ENCODE results near the gene FBN3. TPM values are rescaled to one million over a fixed set of nuclear protein-coding genes. Genes with fewer than 3 reads are reported as not detected.

FBN3 gene
- polyA plus RNA-seq, 1 donor from 2014 or later = 52.7 TPM

DNA sequence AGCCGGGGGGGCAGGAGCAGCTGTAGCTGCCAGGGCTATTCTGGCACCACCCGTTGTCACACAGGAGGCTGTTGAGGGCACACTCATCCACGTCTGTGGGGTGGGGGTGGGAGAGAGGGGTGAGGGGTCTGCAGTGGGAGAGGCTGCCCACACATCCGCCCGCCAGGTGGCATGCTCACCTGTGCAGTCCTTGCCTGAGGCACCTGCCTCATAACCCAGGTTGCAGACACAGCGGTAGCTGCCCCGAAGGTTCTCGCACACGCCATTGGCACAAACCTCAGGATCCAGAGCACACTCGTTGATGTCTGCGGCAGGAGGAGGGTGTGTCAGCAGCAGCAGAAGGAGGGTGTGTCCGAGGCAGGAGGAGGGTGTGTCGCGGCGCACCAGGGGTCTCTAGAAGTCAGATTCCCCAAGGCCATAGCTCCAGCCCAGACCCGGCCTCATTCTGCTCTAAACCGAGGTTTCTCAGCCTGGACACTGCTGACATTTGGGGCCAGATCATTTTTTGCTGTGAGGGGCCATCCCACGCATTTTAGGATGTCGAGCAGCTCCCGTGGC lies 20.3 kb downstream of the FBN3 start:
- Histone ChIP-seq H4K20me1 (ENCODE audit: insufficient read depth) (no peaks in the 10 kb centered on the region), H3K79me2 (replicated peaks; ENCODE audit: insufficient read depth, low read length) (no peaks in the 10 kb centered on the region), H3K4me3 (ENCODE audit: low read length) (no peak overlapping the region), H3K4me2 (ENCODE audit: low read length) (no peak overlapping the region), H3K9me3 (ENCODE audit: low read length) (no peaks in the 10 kb centered on the region), H3K27me3 (ENCODE audit: insufficient read depth, low read depth, low read length) (no peaks in the 10 kb centered on the region), H2AFZ (ENCODE audit: low read depth, low read length) (no peak overlapping the region), H3K9me2 (ENCODE audit: insufficient read depth, low read length) (no peaks in the 10 kb centered on the region), H3F3A (ENCODE audit: insufficient read depth, low read length, poor library complexity, severe bottlenecking) (no peaks in the 10 kb centered on the region), H3K27ac (ENCODE audit: low read length) (no peak overlapping the region), H3K36me3 (ENCODE audit: insufficient read depth, low read length) (no peaks in the 10 kb centered on the region), H3K9ac (ENCODE audit: low read length) (no peak overlapping the region)
- TF ChIP-seq SMC3 (conservative IDR thresholded peaks at IDR 0.05; ENCODE audit: poor library complexity) (no peak), EP300 (conservative IDR thresholded peaks at IDR 0.05; ENCODE audit: poor library complexity, severe bottlenecking) (no peak), POLR2AphosphoS5 (IDR thresholded peaks at IDR 0.05) (no peak), TAF1 (IDR thresholded peaks at IDR 0.05; ENCODE audit: low read depth) (no peak), EZH2 (IDR thresholded peaks at IDR 0.05; ENCODE audit: borderline replicate concordance, insufficient read depth, low read length, poor library complexity, severe bottlenecking) (no peak), MXI1 (conservative IDR thresholded peaks at IDR 0.05; ENCODE audit: poor library complexity, severe bottlenecking) (no peak), RAD21 (conservative IDR thresholded peaks at IDR 0.05) (no peak)
- TF ChIP-seq, protein P1, sequence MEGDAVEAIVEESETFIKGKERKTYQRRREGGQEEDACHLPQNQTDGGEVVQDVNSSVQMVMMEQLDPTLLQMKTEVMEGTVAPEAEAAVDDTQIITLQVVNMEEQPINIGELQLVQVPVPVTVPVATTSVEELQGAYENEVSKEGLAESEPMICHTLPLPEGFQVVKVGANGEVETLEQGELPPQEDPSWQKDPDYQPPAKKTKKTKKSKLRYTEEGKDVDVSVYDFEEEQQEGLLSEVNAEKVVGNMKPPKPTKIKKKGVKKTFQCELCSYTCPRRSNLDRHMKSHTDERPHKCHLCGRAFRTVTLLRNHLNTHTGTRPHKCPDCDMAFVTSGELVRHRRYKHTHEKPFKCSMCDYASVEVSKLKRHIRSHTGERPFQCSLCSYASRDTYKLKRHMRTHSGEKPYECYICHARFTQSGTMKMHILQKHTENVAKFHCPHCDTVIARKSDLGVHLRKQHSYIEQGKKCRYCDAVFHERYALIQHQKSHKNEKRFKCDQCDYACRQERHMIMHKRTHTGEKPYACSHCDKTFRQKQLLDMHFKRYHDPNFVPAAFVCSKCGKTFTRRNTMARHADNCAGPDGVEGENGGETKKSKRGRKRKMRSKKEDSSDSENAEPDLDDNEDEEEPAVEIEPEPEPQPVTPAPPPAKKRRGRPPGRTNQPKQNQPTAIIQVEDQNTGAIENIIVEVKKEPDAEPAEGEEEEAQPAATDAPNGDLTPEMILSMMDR (IDR thresholded peaks at IDR 0.05; ENCODE audit: poor library complexity, severe bottlenecking) = no peak
- TF ChIP-seq, protein P2, sequence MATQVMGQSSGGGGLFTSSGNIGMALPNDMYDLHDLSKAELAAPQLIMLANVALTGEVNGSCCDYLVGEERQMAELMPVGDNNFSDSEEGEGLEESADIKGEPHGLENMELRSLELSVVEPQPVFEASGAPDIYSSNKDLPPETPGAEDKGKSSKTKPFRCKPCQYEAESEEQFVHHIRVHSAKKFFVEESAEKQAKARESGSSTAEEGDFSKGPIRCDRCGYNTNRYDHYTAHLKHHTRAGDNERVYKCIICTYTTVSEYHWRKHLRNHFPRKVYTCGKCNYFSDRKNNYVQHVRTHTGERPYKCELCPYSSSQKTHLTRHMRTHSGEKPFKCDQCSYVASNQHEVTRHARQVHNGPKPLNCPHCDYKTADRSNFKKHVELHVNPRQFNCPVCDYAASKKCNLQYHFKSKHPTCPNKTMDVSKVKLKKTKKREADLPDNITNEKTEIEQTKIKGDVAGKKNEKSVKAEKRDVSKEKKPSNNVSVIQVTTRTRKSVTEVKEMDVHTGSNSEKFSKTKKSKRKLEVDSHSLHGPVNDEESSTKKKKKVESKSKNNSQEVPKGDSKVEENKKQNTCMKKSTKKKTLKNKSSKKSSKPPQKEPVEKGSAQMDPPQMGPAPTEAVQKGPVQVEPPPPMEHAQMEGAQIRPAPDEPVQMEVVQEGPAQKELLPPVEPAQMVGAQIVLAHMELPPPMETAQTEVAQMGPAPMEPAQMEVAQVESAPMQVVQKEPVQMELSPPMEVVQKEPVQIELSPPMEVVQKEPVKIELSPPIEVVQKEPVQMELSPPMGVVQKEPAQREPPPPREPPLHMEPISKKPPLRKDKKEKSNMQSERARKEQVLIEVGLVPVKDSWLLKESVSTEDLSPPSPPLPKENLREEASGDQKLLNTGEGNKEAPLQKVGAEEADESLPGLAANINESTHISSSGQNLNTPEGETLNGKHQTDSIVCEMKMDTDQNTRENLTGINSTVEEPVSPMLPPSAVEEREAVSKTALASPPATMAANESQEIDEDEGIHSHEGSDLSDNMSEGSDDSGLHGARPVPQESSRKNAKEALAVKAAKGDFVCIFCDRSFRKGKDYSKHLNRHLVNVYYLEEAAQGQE (IDR thresholded peaks at IDR 0.05; ENCODE audit: borderline replicate concordance) = no peak

DNA sequence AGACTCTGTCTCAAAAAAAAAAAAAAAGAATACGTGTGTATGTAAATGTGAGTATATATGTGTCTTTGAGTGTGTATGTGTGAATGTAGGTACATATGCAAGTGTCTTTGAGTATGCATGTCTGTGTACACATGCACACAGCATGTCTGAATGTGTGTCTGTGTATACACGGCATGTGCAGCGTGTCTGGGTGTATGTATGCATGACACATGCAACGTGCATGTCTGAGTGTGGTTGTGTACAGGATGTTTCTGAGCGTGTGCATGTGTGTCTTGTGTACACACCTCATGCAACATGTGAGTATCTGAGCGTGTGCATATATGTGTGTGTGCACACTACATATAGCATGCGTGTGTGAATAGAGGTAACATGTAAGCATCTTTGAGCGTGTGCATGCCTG lies 20.8 kb downstream of the FBN3 start:
- Histone ChIP-seq H3K27me3 (ENCODE audit: insufficient read depth, low read depth, low read length) (no peaks in the 10 kb centered on the region), H3K36me3 (ENCODE audit: insufficient read depth, low read length) (no peaks in the 10 kb centered on the region), H2AFZ (ENCODE audit: low read depth, low read length) (no peak overlapping the region), H3K27ac (ENCODE audit: low read length) (no peak overlapping the region), H3K79me2 (replicated peaks; ENCODE audit: insufficient read depth, low read length) (no peaks in the 10 kb centered on the region), H4K20me1 (ENCODE audit: insufficient read depth) (no peaks in the 10 kb centered on the region), H3K4me3 (ENCODE audit: low read length) (no peak overlapping the region), H3K4me2 (ENCODE audit: low read length) (no peak overlapping the region), H3K9me3 (ENCODE audit: low read length) (no peaks in the 10 kb centered on the region), H3K9ac (ENCODE audit: low read length) (no peak overlapping the region), H3K9me2 (ENCODE audit: insufficient read depth, low read length) (no peaks in the 10 kb centered on the region), H3F3A (ENCODE audit: insufficient read depth, low read length, poor library complexity, severe bottlenecking) (no peaks in the 10 kb centered on the region)
- TF ChIP-seq EP300 (conservative IDR thresholded peaks at IDR 0.05; ENCODE audit: poor library complexity, severe bottlenecking) = no peak
- TF ChIP-seq, protein P1 (IDR thresholded peaks at IDR 0.05; ENCODE audit: poor library complexity, severe bottlenecking) = no peak
- no peak for TF ChIP-seq MXI1 (conservative IDR thresholded peaks at IDR 0.05; ENCODE audit: poor library complexity, severe bottlenecking)
- TF ChIP-seq TAF1 (IDR thresholded peaks at IDR 0.05; ENCODE audit: low read depth) = no peak
- no peak for TF ChIP-seq RAD21 (conservative IDR thresholded peaks at IDR 0.05)
- TF ChIP-seq, protein P2 (IDR thresholded peaks at IDR 0.05; ENCODE audit: borderline replicate concordance) = no peak
- no peak for TF ChIP-seq EZH2 (IDR thresholded peaks at IDR 0.05; ENCODE audit: borderline replicate concordance, insufficient read depth, low read length, poor library complexity, severe bottlenecking)
- no peak for TF ChIP-seq POLR2AphosphoS5 (IDR thresholded peaks at IDR 0.05)
- no peak for TF ChIP-seq SMC3 (conservative IDR thresholded peaks at IDR 0.05; ENCODE audit: poor library complexity)

All from neural cell (in vitro differentiated cells).